Adrenal gland (tissue), 12 donors: ENCODE measurements around the gene SEMA3E. TPM values are rescaled to one million over a fixed set of nuclear protein-coding genes. Genes with fewer than 3 reads are reported as not detected.
"Not testable (repeated sequence)": the region's sequence is repeated elsewhere in the genome, so short reads cannot be mapped to it uniquely, and the experiment has no call there.

Source experiments
- DNase-seq, 7 donors: peaks; one replicate each; pipeline ENCODE4 v3.0.0-alpha.2; 2019 to 2020
- H3K27ac ChIP-seq, 5 donors: fragments of 200-600 bp; sonication (generic) in 4 of 5; 1 replicate in 3 of 5; 2 replicates in 2 of 5; pipeline versions ENCODE4 v1.5.1 to v1.8.0; 2016 to 2020; ENCODE audit warnings: mild to moderate bottlenecking in 1 of 5
- H3K27me3 ChIP-seq: fragments of 200-600 bp; 2 replicates; pipeline ENCODE4 v1.8.0; 2021
- H3K36me3 ChIP-seq, 2 donors: fragments of 200-600 bp; replicated peaks in 1 of 2; 1 replicate in 1 of 2; 2 replicates in 1 of 2; pipeline versions ENCODE4 v1.5.1 to v1.8.0; 2018 to 2022
- H3K4me1 ChIP-seq, 2 donors: fragments of 200-600 bp; replicated peaks in 1 of 2; 1 replicate in 1 of 2; 2 replicates in 1 of 2; pipeline versions ENCODE4 v1.5.1 to v1.8.0; 2018 to 2021
- H3K4me3 ChIP-seq, 4 donors: fragments of 200-600 bp; sonication (generic) in 3 of 4; one replicate each; pipeline ENCODE4 v1.5.1; 2016 to 2018
- H3K9me3 ChIP-seq, 3 donors: fragments of 200-600 bp; sonication (generic) in 1 of 3; replicated peaks in 1 of 3; 1 replicate in 2 of 3; 2 replicates in 1 of 3; pipeline versions ENCODE4 v1.5.1 to v1.8.0; 2016 to 2021
- CTCF ChIP-seq, 6 experiments: fragments of 450-650 bp in 4 of 6; fragments of 200-600 bp in 2 of 6; sonication (generic) in 1 of 6; IDR thresholded peaks; 1 replicate in 5 of 6; 2 replicates in 1 of 6; pipeline versions ENCODE4 v1.5.1 to v1.8.0; 2016 to 2021; ENCODE audit warnings: antibody characterized with exemption in 6 of 6, mild to moderate bottlenecking in 2 of 6, moderate library complexity in 1 of 6
- POLR2A ChIP-seq, 2 donors: fragments of 450-650 bp; IDR thresholded peaks; one replicate each; pipeline ENCODE4 v1.6.1; 2017; ENCODE audit warnings: antibody characterized with exemption in 2 of 2, mild to moderate bottlenecking in 2 of 2, moderate library complexity in 1 of 2
- WGBS, 4 donors: extraction: QIAGEN DNeasy Blood & Tissue Kit in 2 of 4; methylation state at CpG; one replicate each; pipeline versions ENCODE4 v1.1.5 to v1.1.7; 2013 to 2017; 5-methylcytosine and 5-hydroxymethylcytosine counted together
- intact Hi-C, 2 donors: fragments of 100-400 bp; cut with DNase I; formaldehyde crosslinking; loops; one replicate each; pipeline versions ENCODE4 v1.14.1 to v1.15.0; 2022 to 2023
- polyA plus RNA-seq, 3 donors: library from polyadenylated mRNA; stranded (reverse); fragments of 200-250 nt in 2 of 3; fragments of 350-450 nt in 1 of 3; fragmentation: Illumina TruSeq in 1 of 3; extraction: RNeasy Lipid Tissue Mini Kit (QIAGEN cat#74804) in 1 of 3; gene quantifications; one replicate each; pipeline ENCODE4 v1.2.3, GENCODE V29; 2013 to 2014
- total RNA-seq, 9 donors: library from RNA; depleted of rRNA in 4 of 9; stranded (reverse); fragments of >200 nt in 4 of 9; fragments of 120-200 nt in 1 of 9; fragmentation: NEBNext Ultra II Directional in 1 of 9; extraction: Animal tissue kit (Norgen Biotek cat#: 25700) in 1 of 9; gene quantifications; one replicate each; pipeline versions ENCODE4 v1.1.0 to v1.2.4, GENCODE V29; 2013 to 2023
- donor health status: healthy with polysubstance abuse.
- donor health status: Bipolar disorder and iron deficiency.
- donor health status: DM: yes; HTN: yes; CAD: no.
- donor health status: DM: no; HTN: no; CAD: no.
- donor health status: DM: no; HTN: no; CAD: no.
- donor health status: DM: yes; HTN: yes; CAD: no.

The SEMA3E gene
- total and polyA plus RNA-seq, 12 donors, result 0.09 to 0.58 (median 0.16) TPM; not detected in 4

GRCh38 chr7:83686416-83686815 is 37.5 kb upstream of the SEMA3E start:
- Histone ChIP-seq H3K27me3 (no peaks in the 10 kb centered on the region), H3K4me3 (no peak overlapping the region), H3K9me3 (no peaks in the 10 kb centered on the region), H3K36me3 (no peaks in the 10 kb centered on the region), H3K4me1 (no peaks in the 10 kb centered on the region), H3K27ac (no peak overlapping the region)
- no peak for DNase-seq
- TF ChIP-seq CTCF (IDR thresholded peaks at IDR 0.05) (no peak), POLR2A (IDR thresholded peaks at IDR 0.05) (no peak)
- WGBS, 4 donors, result 78 to 84% (median 82%) methylated on average over 1 of the region's 1 CpG
- intact Hi-C loops, result no loop called here

GRCh38 chr7:83684928-83685327 is 36.0 kb upstream of the SEMA3E start:
- TF ChIP-seq CTCF (IDR thresholded peaks at IDR 0.05), result no peak
- no peak for TF ChIP-seq POLR2A (IDR thresholded peaks at IDR 0.05)
- no peak overlapping the region for H3K27ac ChIP-seq
- H3K36me3 ChIP-seq, result no peaks in the 10 kb centered on the region
- no peaks in the 10 kb centered on the region for H3K9me3 ChIP-seq
- H3K4me3 ChIP-seq, result no peak overlapping the region
- DNase-seq, result no peak
- intact Hi-C loops, result no loop called here
- 58 to 66% (median 61%) methylated on average over 2 to 3 of the region's 3 CpGs for WGBS, 4 donors
- H3K4me1 ChIP-seq, result no peaks in the 10 kb centered on the region
- H3K27me3 ChIP-seq, result no peaks in the 10 kb centered on the region

DNA sequence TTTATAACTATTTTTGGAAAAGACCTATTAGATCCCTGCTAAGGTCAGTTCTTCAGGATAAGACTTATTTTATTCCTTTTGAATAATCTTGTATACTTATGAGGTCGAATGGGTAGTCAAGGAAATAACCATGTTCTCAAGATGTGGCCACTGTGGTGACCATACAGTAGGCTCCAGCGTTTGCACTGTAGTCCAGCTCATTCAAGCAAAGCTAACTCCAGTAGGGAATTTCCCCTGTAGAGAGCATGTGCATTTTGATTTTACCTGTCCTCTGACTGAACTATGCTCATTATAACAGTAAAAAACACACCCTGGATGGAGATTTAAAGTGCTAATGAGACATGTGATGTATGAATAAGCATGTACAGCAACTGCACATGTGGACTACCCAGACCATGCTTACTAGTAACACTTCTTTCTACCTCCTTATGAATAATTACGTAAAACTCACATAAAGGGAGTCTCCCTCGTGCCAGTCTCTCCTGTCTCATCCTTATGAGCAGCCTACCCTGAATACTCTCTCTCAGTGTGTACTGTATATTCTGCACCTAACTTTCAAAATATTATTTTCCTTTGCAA is 32.4 kb upstream of the SEMA3E start:
- Histone ChIP-seq H3K4me3 (no peak overlapping the region), H3K9me3 (no peaks in the 10 kb centered on the region), H3K4me1 (no peaks in the 10 kb centered on the region), H3K36me3 (no peaks in the 10 kb centered on the region), H3K27ac (no peak overlapping the region), H3K27me3 (no peaks in the 10 kb centered on the region)
- intact Hi-C loops, result no loop called here
- 57 to 67% (median 58%) methylated on average over 4 of the region's 4 CpGs for WGBS, 4 donors
- no peak for TF ChIP-seq CTCF (IDR thresholded peaks at IDR 0.05)
- no peak for TF ChIP-seq POLR2A (IDR thresholded peaks at IDR 0.05)
- DNase-seq, result no peak

DNA sequence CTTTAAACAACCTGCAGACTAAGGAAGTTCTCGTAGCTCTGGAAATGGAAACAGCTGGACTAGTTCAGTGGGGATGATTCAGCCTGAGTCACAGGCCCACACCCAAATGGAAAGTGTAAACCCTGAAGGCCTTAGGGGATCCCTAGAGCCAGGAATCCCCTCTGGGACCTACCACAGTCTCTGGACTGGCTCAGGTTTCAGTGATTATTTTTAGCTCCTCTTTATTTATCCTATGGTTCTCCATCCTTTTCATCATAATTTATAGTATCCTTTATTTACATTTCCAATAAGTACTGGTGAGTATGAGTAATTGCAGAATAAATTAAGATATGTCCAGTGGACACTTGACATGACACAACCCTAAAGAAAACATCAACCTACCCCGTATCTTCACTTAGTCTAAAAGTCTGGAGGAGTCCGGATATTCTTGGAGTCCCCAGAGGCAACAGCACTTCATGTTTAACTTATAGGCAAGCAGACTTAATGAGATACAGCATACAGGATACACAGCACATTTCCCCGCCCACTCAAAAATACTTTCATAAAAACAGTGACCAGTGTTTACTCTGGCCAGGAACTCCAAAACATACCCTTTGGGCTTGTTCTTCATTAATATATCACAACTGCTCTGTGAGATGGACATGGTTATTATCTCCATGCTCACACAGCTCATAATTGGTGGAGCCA is 28.4 kb upstream of the SEMA3E start:
- DNase-seq, result no peak
- 31 to 51% (median 45%) methylated on average over 4 of the region's 4 CpGs for WGBS, 4 donors
- no peaks in the 10 kb centered on the region for H3K27me3 ChIP-seq
- H3K9me3 ChIP-seq, result no peaks in the 10 kb centered on the region
- H3K36me3 ChIP-seq, result no peaks in the 10 kb centered on the region
- intact Hi-C loops, result no loop called here
- H3K27ac ChIP-seq, result no peak overlapping the region
- TF ChIP-seq POLR2A (IDR thresholded peaks at IDR 0.05) (no peak), CTCF (IDR thresholded peaks at IDR 0.05) (no peak)
- H3K4me3 ChIP-seq, result no peak overlapping the region
- no peaks in the 10 kb centered on the region for H3K4me1 ChIP-seq

DNA sequence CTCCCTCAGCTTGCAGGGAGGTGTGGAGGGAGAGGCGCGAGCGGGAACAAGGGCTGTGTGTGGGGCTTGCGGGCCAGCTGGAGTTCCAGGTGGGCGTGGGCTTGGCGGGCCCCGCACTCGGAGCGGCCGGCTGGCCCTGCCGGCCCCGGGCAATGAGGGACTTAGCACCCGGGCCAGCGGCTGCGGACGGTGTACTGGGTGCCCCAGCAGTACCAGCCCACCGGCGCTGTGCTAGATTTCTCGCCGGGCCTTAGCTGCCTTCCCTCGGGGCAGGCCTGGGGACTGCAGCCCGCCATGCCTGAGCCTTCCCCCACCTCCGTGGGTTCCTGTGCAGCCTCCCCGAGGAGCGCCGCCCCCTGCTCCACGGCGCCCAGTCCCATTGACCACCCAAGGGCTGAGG is 24.4 kb upstream of the SEMA3E start:
- DNase-seq, H3K9me3 ChIP-seq, H3K27ac ChIP-seq, intact Hi-C loops, H3K4me3 ChIP-seq, H3K36me3 ChIP-seq, H3K4me1 ChIP-seq, H3K27me3 ChIP-seq: not testable (repeated sequence)
- WGBS, 4 donors, result 93 to 96% (median 94%) methylated on average over 3 to 28 of the region's 28 CpGs
